ENCODE measurements around the gene ZMYND11.
"Not testable (repeated sequence)": the region's sequence is repeated elsewhere in the genome, so short reads cannot be mapped to it uniquely, and the experiment has no call there.

The ZMYND11 gene

GRCh38 chr10:260819-261429, 125.7 kb downstream of the ZMYND11 start:
- DNase-seq, result no peak

- not testable (repeated sequence) for DNase-seq
Observed at GRCh38 chr10:264160-265073, 129.2 kb downstream of the ZMYND11 start.

- DNase-seq, result not testable (repeated sequence)
Observed at GRCh38 chr10:265074-265440, 129.8 kb downstream of the ZMYND11 start.

- DNase-seq, result not testable (repeated sequence)
Observed at GRCh38 chr10:265816-266588, 130.7 kb downstream of the ZMYND11 start.

- DNase-seq, result no peak
Observed at GRCh38 chr10:266974-267425, 131.7 kb downstream of the ZMYND11 start.

GRCh38 chr10:267705-268104, 132.4 kb downstream of the ZMYND11 start:
- no peak for DNase-seq

- no peak for DNase-seq
Observed at GRCh38 chr10:269440-270074, 134.3 kb downstream of the ZMYND11 start.

GRCh38 chr10:271201-271600, 135.9 kb downstream of the ZMYND11 start:
- DNase-seq, result no peak

GRCh38 chr10:271722-272121, 136.5 kb downstream of the ZMYND11 start:
- DNase-seq, result no peak

- no peak for DNase-seq
Observed at GRCh38 chr10:273088-273487, 137.8 kb downstream of the ZMYND11 start.

GRCh38 chr10:274866-275265, 139.6 kb downstream of the ZMYND11 start:
- no peak for DNase-seq

GRCh38 chr10:275680-276079, 140.4 kb downstream of the ZMYND11 start:
- no peak for DNase-seq

- DNase-seq, result no peak
Observed at GRCh38 chr10:277963-278362, 142.7 kb downstream of the ZMYND11 start.

- DNase-seq, result no peak
Observed at GRCh38 chr10:278707-279106, 143.5 kb downstream of the ZMYND11 start.

GRCh38 chr10:279232-279631, 144.0 kb downstream of the ZMYND11 start:
- DNase-seq, result no peak

GRCh38 chr10:279655-280054, 144.4 kb downstream of the ZMYND11 start:
- no peak for DNase-seq

GRCh38 chr10:282294-283139, 147.3 kb downstream of the ZMYND11 start:
- no peak for DNase-seq

GRCh38 chr10:283140-283479, 147.9 kb downstream of the ZMYND11 start:
- DNase-seq, result no peak

- DNase-seq, result no peak
Observed at GRCh38 chr10:283916-284356, 148.7 kb downstream of the ZMYND11 start.

GRCh38 chr10:285216-285615, 150.0 kb downstream of the ZMYND11 start:
- no peak for DNase-seq

- DNase-seq, result no peak
Observed at GRCh38 chr10:287026-287709, 151.9 kb downstream of the ZMYND11 start.
